ENCODE results near the gene MAST1. TPM values are rescaled to one million over a fixed set of nuclear protein-coding genes. Genes with fewer than 3 reads are reported as not detected.
A peak's percentile ranks its signal among the peaks of the same experiment; 100 is the strongest.
"Not testable (repeated sequence)": the region's sequence is repeated elsewhere in the genome, so short reads cannot be mapped to it uniquely, and the experiment has no call there.

The MAST1 gene
- total RNA-seq, 1 donor from 2014 or later, result 6.5 TPM

DNA sequence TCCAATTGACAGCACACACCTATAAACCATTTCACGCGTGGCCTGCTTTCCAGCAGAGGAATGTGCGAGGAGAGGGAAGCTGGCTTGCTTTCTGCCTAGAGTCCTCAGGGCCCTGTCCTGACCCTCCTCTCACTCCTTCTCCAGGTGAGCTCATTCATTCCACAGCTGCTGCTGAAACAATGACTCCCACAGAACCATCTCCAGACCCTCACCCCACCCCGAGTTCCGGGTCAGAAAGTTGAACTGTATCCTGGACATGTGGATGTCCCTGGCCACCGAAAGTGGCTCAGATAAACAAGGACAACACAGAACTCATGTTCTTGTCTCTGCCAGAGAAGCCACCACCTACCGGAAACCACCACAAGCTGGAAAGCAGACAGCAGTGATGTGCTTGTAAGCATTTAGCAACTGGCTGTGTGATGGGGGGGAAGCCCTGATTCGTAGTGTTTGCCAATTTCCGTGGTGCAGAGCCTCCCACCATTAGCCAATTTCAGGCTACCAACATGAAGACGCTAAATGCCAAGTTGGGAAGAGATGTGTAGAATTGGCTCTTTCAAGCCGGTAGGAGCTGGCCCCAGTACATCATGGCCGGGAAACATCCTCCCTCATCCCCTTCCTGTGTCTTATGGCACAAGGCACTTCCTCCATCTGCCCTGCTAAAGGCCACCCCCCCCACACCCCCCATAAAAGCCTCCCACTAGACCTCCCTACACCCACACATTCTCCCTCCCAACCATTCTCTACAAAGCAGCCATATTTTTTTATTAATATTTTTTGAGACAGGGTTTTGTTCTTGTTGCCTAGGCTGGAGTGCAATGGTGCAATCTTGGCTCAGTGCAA, 75.8 kb downstream of the MAST1 start:
- peak overlapping the region; percentile 37 for H3K4me3 Mint-ChIP-seq (ENCODE audit: low read depth)

DNA sequence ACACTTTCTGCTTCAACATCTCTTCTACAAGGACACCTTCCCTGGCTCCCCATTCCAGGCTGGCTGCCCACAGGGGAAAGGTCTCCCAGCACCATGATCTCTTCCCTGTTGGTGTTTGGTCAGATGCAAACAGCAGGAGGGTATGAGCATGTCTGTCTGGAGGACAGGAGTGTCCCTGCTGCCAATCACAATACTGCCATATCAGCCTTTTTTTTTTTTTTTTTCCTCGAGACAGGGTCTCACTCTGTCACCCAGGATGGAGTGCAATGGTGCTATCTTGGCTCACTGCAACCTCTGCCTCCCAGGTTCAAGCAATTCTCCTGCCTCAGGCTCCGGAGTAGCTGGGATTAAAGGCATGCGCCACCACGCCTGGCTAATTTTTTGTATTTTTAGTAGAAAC, 77.5 kb downstream of the MAST1 start:
- H3K27ac Mint-ChIP-seq; DNase-seq (ENCODE audit: low spot score); H3K36me3 Mint-ChIP-seq (ENCODE audit: low read depth); intact Hi-C loops (cut with micrococcal nuclease); H3K27me3 Mint-ChIP-seq (ENCODE audit: low read depth); H3K9me3 Mint-ChIP-seq; H3K4me3 Mint-ChIP-seq (ENCODE audit: low read depth): not testable (repeated sequence)
- H3K4me1 Mint-ChIP-seq (ENCODE audit: low read depth), result peaks cover 21% of the 10 kb centered on the region

More for the DNA sequence above, 75.8 kb downstream of the MAST1 start:
- Mint-ChIP-seq H3K27me3 (ENCODE audit: low read depth) (no peaks in the 10 kb centered on the region), H3K36me3 (ENCODE audit: low read depth) (peaks cover 2% of the 10 kb centered on the region), H3K9me3 (no peaks in the 10 kb centered on the region), H3K27ac (peak overlapping the region; percentile 93), H3K4me1 (ENCODE audit: low read depth) (peaks cover 17% of the 10 kb centered on the region)
- intact Hi-C loops (cut with micrococcal nuclease), result no loop called here
- DNase-seq (ENCODE audit: low spot score), result peak; percentile 44

DNA sequence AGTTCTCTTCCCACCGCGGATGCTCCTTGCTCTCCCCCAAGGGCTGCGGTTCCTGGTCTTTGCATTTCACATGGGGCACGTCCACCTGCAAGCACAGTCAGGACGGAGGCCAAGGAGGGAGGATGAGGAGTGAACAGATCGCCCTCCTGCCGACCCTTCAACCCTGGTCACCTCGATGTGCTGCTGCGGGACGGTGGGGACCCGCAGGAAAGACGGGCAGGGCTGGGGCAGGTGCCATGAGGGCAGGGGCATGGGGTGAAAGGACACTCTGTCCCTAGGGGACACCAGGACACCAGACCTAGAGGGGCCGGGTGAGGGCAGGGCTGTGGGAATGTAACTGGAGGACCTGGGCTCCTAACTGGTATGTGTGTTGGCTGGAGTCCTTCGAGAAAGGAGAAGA, 79.9 kb downstream of the MAST1 start:
- no peaks in the 10 kb centered on the region for H3K27me3 Mint-ChIP-seq (ENCODE audit: low read depth)
- peaks cover 26% of the 10 kb centered on the region for H3K36me3 Mint-ChIP-seq (ENCODE audit: low read depth)
- no peaks in the 10 kb centered on the region for H3K9me3 Mint-ChIP-seq
- peaks cover 20% of the 10 kb centered on the region for H3K4me1 Mint-ChIP-seq (ENCODE audit: low read depth)
- DNase-seq (ENCODE audit: low spot score), result no peak
- peak overlapping the region; percentile 47 for H3K4me3 Mint-ChIP-seq (ENCODE audit: low read depth)
- intact Hi-C loops (cut with micrococcal nuclease), result loop anchor here (2.0 kb wide), 2 partner anchors 15 to 27 kb away; partner anchors contain the start of genes FARSA and GCDH
- H3K27ac Mint-ChIP-seq, result peak overlapping the region; percentile 67

DNA sequence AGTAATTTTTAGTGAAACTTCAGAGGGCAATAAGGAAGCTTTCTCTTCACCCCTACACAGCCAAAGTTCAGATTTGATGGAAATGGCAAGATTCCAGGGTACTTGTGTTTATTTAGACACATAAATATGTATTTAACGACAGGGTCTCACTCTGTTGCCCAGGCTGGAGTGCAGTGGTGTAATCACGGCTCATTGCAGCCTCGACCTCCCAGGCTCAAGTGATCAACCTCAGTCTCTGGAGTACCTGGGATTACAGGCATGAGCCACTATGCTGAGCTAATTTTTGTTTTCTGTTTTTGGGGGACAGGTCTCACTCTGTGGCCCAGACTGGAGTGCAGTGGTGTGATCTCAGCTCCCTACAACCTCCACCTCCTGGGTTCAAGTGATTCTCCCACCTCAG, 82.7 kb downstream of the MAST1 start:
- Mint-ChIP-seq H3K9me3 (no peaks in the 10 kb centered on the region), H3K27me3 (ENCODE audit: low read depth) (no peaks in the 10 kb centered on the region), H3K27ac (no peak overlapping the region), H3K36me3 (ENCODE audit: low read depth) (peaks cover 48% of the 10 kb centered on the region), H3K4me3 (ENCODE audit: low read depth) (no peak overlapping the region), H3K4me1 (ENCODE audit: low read depth) (peaks cover 7% of the 10 kb centered on the region)
- intact Hi-C loops (cut with micrococcal nuclease), result no loop called here
- no peak for DNase-seq (ENCODE audit: low spot score)

DNA sequence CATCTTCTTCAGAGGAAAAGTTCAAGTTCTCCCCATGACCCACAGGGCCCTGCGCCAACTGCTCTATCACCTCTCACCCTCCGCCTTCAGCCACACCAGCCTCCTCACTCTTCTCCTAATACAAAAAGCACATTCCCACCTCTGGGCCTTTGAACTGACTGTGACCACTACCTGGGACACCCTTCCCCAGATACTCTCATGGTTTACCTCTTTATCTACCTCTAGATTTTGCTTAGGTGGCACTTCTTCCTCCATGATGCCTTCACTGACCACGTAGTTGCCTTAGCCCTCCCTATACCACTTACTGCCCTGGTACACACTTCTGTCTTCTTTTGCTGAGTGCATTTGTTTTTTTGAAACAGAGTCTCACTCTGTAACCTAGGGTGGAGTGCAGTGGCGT, 84.6 kb downstream of the MAST1 start:
- Mint-ChIP-seq H3K27me3 (ENCODE audit: low read depth) (no peaks in the 10 kb centered on the region), H3K4me1 (ENCODE audit: low read depth) (peaks cover 7% of the 10 kb centered on the region), H3K4me3 (ENCODE audit: low read depth) (no peak overlapping the region), H3K27ac (no peak overlapping the region), H3K36me3 (ENCODE audit: low read depth) (peaks cover 58% of the 10 kb centered on the region), H3K9me3 (no peaks in the 10 kb centered on the region)
- no peak for DNase-seq (ENCODE audit: low spot score)
- intact Hi-C loops (cut with micrococcal nuclease), result no loop called here

Other genes starting within 250 kb of the MAST1 start
- 7.0 and 9.9 TPM in 2 replicates for gene ZNF490, start 227.7 kb upstream of the MAST1 start, total RNA-seq
- gene ZNF791, start 227.6 kb upstream of the MAST1 start, total RNA-seq, result 21.8 and 22.5 TPM in 2 replicates
- gene MAN2B1, start 171.8 kb upstream of the MAST1 start, total RNA-seq, result 133 and 147 TPM in 2 replicates
- 23.1 and 23.7 TPM in 2 replicates for gene WDR83, start 171.7 kb upstream of the MAST1 start, total RNA-seq
- 122 and 134 TPM in 2 replicates for gene DHPS, start 156.6 kb upstream of the MAST1 start, total RNA-seq
- not detected in 2 replicates for gene GNG14, start 150.5 kb upstream of the MAST1 start, total RNA-seq
- 8.8 and 9.4 TPM in 2 replicates for gene FBXW9, start 141.9 kb upstream of the MAST1 start, total RNA-seq
- 109 and 112 TPM in 2 replicates for gene TNPO2, start 114.6 kb upstream of the MAST1 start, total RNA-seq
- 204 and 210 TPM in 2 replicates for gene TRIR, start 103.8 kb upstream of the MAST1 start, total RNA-seq
- gene GET3, start 101.0 kb upstream of the MAST1 start, total RNA-seq, result 62.7 and 62.8 TPM in 2 replicates
- gene BEST2, start 86.7 kb upstream of the MAST1 start, total RNA-seq, result 0.11 TPM in 1 of 2 replicates, not detected in the other
- 18.3 and 25.1 TPM in 2 replicates for gene HOOK2, start 63.0 kb upstream of the MAST1 start, total RNA-seq
- gene JUNB, start 47.0 kb upstream of the MAST1 start, total RNA-seq, result 333 and 351 TPM in 2 replicates
- 274 and 279 TPM in 2 replicates for gene PRDX2, start 36.7 kb upstream of the MAST1 start, total RNA-seq
- gene THSD8, start 36.4 kb upstream of the MAST1 start, total RNA-seq, result 28.6 and 29.8 TPM in 2 replicates
- 38.3 and 40.6 TPM in 2 replicates for gene RNASEH2A, start 31.9 kb upstream of the MAST1 start, total RNA-seq
- not detected in 2 replicates for gene RTBDN, start 3.9 kb upstream of the MAST1 start, total RNA-seq
- 21.9 and 25.6 TPM in 2 replicates for gene DNASE2, start 42.9 kb downstream of the MAST1 start, total RNA-seq
- gene KLF1, start 48.7 kb downstream of the MAST1 start, total RNA-seq, result 0.62 and 0.97 TPM in 2 replicates
- 51.6 and 53.2 TPM in 2 replicates for gene GCDH, start 52.6 kb downstream of the MAST1 start, total RNA-seq
- gene SYCE2, start 80.8 kb downstream of the MAST1 start, total RNA-seq, result 1.9 and 3.2 TPM in 2 replicates
- gene FARSA, start 95.2 kb downstream of the MAST1 start, total RNA-seq, result 165 and 166 TPM in 2 replicates
- gene CALR, start 100.1 kb downstream of the MAST1 start, total RNA-seq, result 984 and 991 TPM in 2 replicates
- gene RAD23A, start 107.3 kb downstream of the MAST1 start, total RNA-seq, result 189 and 196 TPM in 2 replicates
- gene GADD45GIP1, start 118.7 kb downstream of the MAST1 start, total RNA-seq, result 29.2 and 32.6 TPM in 2 replicates
- gene DAND5, start 131.1 kb downstream of the MAST1 start, total RNA-seq, result 0.16 TPM in 1 of 2 replicates, not detected in the other
- 2.7 and 3.0 TPM in 2 replicates for gene NFIX, start 157.0 kb downstream of the MAST1 start, total RNA-seq

All from activated T-helper 2 cell treated with anti-CD3 and anti-CD28 coated beads, Interferon-gamma antibody, Interleukin-2, Interleukin-4, amounts not matched to agents 10 μg/mL and 5 μg/mL and 100 μg/mL, durations not matched to agents 14 hours and 24 hours and 36 hours (primary cell).